HG03439 (cell line): ENCODE measurements around the gene IL17C.

Experiments used
- ATAC-seq: cut with Tn5 transposase; IDR thresholded peaks from one replicate; pipeline ENCODE4 v1.9.1; 2021; ENCODE audit warnings: mild to moderate bottlenecking, moderate library complexity; ENCODE audit not compliant: unreplicated experiment

Gene IL17C

DNA sequence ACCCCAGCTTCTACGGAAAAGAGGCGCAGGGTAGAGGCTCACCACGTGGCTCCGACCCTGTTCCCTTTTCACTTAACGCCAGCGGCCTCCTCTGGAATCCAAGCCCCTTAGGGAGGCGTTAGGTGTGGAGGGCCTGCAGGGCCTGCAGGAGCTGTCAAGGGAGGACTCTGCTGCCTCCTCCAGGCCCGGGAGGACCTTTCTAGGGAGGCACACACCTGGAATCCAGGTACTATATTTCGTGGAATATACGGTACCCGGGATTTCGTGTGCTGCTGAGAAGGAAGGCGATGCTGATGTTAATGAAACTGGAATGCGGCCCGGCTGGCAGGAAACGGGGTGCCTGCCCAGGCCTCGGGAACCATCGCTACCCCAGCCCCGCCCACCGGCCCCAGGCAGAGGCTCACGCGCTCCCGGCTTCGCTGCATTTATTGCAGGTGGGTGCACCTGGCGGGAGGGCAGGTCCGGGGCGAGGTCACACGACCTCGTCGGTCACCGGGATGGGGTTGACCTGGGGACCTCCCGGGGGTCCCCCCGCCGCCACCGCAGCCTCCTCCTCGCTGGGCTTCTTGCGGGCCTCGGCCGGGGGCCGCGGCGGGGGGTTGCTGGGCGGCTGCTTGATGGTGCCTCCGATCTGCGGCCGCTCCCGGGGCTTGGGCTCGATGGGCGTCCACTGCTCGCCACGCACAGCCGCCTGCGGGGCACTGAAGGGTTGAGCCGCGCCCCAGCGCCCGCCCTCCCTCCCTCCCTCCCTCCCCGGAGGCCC, 4.7 kb downstream of the IL17C start:
- no peak for ATAC-seq

GRCh38 chr16:88643644-88643932, 5.2 kb downstream of the IL17C start:
- no peak for ATAC-seq

GRCh38 chr16:88645455-88645854, 7.1 kb downstream of the IL17C start:
- no peak for ATAC-seq

DNA sequence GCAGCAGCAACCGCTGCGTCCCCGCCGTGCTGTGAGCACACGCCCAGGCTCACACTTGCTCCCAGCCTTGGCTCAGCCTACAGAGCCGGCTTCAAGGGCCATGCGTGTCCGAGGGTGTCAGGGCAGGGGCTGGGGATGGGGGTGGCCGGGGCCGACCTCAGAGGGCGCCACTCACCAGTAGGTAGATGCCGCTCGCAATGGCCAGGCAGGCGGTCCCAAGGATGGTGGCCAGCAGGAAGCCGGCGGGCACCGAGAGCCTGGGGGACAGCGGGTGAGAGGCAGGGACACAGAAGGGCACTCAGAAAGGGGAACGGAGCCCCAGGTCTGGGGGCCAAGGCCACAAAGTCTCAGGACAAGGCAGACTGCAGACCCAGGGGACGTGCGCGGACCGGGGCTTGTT, 7.6 kb downstream of the IL17C start:
- no peak for ATAC-seq

- ATAC-seq, result no peak
These were observed 8.1 kb downstream of the IL17C start for GRCh38 chr16:88646345-88647034.

- no peak for ATAC-seq
These were observed 9.1 kb downstream of the IL17C start for GRCh38 chr16:88647178-88648070.

DNA sequence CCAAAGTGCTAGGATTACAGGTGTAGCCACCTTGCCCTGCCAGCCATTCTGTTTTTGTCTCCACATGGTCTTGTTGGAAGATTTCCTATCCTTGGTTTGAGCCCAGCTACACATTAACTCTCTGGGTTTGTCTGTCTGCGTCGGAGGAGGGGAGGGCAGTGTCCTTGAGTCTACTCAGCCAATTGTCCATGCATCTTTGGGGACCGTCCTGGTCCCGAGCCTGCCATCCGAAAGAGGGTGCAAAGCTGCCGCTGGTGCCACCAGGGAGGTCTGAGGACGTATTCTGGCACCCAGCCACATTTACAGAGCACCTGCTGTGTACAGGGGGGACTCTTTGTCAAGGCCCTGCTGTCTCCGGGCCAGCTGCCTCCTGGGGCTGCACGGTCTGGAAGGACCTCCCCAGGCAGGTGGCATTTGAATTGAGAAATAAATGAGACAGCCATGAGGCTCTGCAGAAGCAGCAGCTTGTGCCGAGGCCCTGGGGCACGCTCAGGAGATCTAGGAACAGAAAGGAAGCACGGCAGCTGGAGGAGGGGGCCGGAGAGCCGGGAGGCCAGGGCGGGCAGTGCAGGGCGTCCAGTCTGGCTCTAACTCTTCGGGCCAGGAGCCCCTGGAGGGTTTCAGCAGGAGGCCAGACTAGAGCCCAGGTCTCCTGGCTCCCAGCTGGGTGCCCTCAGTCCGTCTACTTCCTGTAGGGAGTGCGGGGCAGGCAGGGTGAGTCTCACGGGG, 11.0 kb downstream of the IL17C start:
- no peak for ATAC-seq

DNA sequence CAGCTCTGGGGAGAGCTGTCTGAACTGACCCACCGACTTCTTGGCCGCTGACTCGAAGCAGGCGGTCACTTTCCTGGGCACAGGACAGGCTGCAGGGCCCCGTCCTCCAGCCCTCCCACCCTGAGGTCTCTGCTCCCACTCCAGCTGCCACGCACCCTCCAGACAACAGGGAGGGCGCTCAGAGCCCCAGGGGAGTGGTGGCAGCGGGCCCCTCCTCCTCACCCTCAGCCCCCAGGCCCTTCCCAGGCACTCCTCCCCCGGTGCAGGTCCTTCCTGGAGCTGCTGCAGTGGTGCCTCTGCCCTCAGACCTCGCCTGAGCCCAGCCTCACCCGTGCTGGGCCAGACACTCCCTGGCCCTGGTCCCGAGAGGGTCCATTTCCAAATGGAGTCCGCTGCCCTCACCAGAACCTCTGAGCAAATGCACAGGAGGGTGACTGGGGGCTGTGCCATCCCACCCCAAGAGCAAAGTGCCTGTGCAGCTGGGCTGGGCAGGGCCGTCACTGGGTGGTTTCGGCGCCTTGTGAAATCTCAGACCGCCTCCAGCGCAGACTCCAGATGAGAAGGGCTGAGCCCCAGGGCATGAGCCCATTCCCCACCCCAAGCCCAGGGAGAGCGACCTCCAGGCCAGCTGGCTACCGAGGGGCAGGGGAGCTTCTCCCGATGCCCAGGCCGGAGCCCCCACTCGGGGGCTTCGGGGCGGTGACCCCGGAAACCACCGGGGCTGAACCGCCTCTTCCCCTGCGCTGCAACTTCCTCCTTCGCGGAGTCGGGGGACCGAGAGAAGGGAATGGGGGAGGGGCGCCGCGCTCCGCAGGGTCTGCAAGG, 11.8 kb downstream of the IL17C start:
- ATAC-seq, result peak; percentile 12

GRCh38 chr16:88650749-88651275, 12.4 kb downstream of the IL17C start, which contains the start of gene CYBA:
Gene CYBA (minus strand): TSS chr16:88651053. CDS start chr16:88651013, 40 bp downstream.
- ATAC-seq, result peak; percentile 62

DNA sequence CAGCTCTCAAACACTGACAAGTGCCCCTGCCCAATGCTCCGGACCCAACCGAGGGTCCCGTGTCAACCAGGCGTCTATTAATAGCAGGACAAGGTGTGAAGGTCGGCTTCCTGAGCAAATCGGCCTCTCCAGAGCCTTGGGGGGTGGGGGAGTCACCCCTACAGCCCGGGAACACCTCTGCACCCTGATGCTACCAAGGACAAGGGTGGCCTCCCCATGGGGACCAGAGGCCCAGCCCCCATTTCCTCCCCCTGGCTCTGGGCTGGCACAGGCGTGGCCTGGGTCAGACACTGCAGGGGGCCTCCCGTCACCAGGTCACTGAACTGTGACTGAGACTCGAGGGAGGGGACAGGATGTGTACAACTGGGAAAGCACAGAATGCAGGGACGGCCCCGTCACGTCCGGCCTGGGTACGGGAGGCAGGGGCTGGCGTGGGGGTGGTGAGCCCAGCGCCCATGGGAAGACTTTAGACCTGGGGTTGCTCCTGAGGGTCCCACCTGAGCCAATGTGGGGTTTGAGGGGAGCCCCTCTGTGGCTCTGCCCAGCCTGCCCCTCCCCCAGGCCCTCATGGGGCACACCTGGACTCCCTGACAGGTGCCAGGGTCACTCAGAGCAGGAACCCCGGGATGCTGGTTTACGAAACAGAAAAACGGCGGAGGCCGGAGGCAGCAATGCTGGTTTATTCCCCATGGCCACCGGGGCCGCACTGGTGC, 13.1 kb downstream of the IL17C start:
- ATAC-seq, result peak; percentile 66

DNA sequence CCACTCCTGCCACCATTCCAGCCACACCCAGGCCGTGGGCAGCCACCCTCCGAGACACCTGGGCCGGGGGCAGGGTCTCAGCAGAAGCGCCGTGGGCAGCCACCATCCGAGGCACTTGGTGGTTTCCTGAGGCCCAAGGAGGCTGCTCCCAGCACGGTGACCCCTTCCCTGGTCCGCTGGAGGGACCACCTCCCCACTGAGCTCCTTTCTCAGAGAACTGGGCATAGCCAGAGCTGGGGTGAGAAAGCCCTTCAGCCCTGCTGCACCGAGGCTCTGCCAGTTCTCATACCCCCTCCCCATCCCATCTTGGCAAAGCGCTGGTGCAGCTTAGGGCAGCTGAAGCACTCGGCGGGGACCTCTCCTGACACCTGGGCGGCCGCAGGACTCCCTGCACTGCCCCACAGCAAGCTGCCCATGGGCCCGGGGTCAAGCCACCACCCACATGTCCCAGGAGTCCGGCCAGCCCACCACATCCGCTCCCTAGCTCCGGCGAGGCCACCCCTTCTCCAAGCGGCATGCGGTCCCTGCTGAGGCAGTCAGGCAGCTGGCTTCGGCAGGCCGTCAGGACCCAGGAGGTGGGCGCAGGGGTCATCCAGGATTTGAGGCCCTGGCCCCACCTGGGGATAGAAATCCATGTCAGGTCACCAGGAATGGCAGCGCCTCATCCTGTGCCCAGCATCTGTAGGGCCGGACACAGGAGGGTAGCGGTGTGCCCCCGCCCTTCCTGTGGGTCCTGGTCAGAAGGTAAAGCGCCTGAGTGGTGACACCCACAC, 13.8 kb downstream of the IL17C start:
- no peak for ATAC-seq

GRCh38 chr16:88652762-88653063, 14.3 kb downstream of the IL17C start:
- ATAC-seq, result no peak

- no peak for ATAC-seq
These were observed 14.7 kb downstream of the IL17C start for GRCh38 chr16:88653101-88653500.

GRCh38 chr16:88653596-88654362, 15.4 kb downstream of the IL17C start:
- ATAC-seq, result no peak

DNA sequence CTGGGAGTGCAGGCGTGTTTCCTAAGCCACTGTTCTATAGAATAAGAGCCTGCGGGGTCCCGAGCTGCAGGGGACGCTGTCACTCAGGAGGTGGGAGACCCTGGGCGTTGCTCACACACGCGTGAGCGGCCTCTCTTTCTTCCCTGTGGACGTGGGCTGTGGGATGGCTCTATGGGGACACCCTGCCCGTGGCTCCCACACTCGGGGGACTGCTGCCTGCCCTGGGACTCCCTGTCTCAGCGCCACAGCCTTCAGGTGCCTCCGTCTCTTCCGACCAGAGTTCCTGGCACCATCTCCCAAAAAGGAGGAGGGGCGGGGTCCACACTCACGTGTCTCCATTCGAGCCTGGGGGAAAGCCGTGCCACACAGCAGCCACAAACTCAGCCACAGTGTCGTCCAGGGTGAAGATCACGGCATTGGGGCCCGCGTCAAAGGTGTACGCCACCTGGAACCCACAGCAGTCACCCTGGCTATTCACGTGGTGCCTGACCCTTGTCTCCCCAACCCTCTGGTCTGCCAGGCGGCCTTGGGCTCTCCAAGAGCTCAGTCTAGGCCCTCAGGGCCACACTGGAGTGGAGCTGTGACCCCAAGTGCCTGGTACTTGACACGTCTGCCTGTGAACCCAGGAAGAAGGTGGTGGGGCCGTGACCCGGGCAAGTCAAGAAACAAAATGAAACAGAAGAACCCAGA, 16.1 kb downstream of the IL17C start:
- no peak for ATAC-seq

GRCh38 chr16:88655053-88655732, 16.8 kb downstream of the IL17C start:
- ATAC-seq, result no peak
